HG02970 (cell line): ENCODE data around the gene NTN5.
"Not testable (repeated sequence)": the region's sequence is repeated elsewhere in the genome, so short reads cannot be mapped to it uniquely, and the experiment has no call there.

ENCODE experiments used
- ATAC-seq: cut with Tn5 transposase; IDR thresholded peaks from one replicate; pipeline ENCODE4 v1.9.1; 2021; ENCODE audit warnings: mild to moderate bottlenecking, moderate library complexity, moderate number of reproducible peaks; ENCODE audit not compliant: unreplicated experiment, low FRiP score

The NTN5 gene, protein sequence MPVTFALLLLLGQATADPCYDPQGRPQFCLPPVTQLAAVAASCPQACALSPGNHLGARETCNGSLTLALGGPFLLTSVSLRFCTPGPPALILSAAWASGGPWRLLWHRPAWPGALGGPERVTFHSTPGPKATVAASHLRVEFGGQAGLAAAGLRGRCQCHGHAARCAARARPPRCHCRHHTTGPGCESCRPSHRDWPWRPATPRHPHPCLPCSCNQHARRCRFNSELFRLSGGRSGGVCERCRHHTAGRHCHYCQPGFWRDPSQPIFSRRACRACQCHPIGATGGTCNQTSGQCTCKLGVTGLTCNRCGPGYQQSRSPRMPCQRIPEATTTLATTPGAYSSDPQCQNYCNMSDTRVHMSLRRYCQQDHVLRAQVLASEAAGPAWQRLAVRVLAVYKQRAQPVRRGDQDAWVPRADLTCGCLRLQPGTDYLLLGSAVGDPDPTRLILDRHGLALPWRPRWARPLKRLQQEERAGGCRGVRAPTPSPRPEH

GRCh38 chr19:48672994-48673393 is at the start of gene NTN5:
TSS of gene NTN5 (minus strand) at chr19:48673017. CDS start at chr19:48670986, 2,031 bp downstream.
- ATAC-seq: no peak

GRCh38 chr19:48722196-48722708 is 49.4 kb upstream of the NTN5 start:
- ATAC-seq: no peak

- peak; percentile 61 for ATAC-seq
Measured at GRCh38 chr19:48720613-48721296, 47.9 kb upstream of the NTN5 start.

GRCh38 chr19:48720251-48720612 is 47.4 kb upstream of the NTN5 start:
- no peak for ATAC-seq

GRCh38 chr19:48719263-48720171 is 46.7 kb upstream of the NTN5 start, which contains the start of gene MAMSTR:
TSS of gene MAMSTR (minus strand) at chr19:48719725. CDS start at chr19:48719031, 694 bp downstream.
- ATAC-seq: no peak

DNA sequence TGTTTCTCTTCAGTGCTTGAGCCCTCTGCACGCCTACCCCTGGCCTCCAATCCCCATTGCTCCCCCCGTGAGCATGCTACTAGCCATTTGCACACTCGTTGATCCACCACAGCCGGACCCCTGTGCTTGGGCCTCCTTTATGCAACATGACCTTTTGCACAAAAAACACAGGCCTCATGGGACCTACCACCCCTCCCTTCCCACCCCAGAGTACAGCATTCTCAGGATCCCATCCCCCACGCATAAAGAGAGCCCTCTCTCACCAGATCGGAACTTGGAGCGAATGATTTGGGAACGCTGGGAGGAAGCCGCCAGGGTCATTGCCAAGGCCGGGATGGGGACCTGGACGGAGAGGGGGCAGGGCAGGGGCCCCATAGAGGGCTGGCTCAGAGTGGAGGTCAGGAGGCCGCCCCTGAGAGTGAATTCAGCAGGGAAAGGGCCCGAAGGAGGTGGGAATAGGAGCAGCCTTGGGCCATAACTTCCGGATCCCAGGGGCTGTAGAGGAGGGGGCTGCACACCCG is 46.0 kb upstream of the NTN5 start:
- ATAC-seq: no peak

DNA sequence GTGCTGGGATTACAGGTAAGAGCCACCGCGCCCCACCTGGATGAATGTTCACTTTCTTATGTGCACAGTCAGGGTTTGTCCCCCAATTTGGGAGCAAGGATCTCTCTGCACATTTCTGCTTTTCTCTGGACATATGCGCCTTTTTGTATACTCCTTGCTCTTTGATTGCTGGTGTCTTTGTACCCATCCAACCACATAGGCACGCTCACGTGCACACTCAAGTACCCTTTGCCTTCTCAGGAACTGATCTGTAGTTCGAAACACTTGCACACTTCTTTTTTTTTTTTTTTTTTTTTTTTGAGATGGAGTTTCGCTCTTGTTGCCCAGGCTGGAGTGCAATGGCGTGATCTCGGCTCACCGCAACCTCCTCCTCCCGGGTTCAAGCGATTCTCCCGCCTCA is 45.3 kb upstream of the NTN5 start:
- ATAC-seq: not testable (repeated sequence)

- ATAC-seq: no peak
Measured at GRCh38 chr19:48716562-48717291, 43.9 kb upstream of the NTN5 start.

GRCh38 chr19:48715681-48716171 is 42.9 kb upstream of the NTN5 start:
- no peak for ATAC-seq

GRCh38 chr19:48714759-48715675 is 42.2 kb upstream of the NTN5 start:
- ATAC-seq: no peak

DNA sequence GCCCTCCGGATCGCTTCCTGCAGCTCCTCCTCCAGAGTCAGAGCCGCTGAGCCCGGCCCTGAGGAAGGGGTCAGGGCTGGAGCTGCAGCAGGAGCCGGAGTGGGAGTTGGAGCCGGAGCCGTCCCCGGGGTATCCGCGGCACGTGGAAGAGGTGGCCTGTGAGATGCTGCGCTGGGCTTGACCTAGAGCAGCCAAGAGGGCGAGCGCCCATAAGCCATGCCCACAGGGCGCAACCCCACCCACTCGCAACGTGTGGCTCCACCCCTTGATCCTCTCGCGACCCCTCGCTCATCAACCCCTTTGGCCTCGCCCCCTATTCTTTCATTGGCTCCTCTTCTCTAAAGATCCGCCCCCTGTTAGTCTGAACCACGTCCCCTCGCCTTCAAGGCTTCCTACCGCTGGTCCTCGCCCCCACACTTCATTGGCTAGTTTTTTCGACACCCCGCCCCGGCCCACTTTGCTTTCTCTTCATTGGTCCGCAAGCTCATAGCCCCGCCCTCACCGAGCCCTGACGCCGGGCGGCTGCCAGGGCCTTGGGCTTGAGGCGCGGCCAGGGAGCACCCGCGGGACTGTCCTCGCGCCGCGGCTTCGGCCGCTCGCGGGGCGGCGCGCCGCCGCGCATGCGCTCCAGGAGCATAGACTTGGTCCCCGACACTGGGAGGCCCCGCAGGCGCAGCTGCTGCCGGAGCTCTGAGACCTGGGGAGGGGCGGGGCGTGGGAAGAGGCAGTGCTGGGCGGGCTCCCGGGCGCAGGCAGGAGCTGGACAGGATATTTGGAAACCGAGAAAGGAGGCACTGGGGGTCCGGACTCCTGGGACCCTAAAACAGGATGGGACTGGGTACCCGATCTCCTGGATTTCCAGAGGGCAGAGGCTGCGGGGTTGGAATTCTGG is 41.3 kb upstream of the NTN5 start:
- peak; percentile 93 for ATAC-seq

- no peak for ATAC-seq
Measured at GRCh38 chr19:48713041-48713863, 40.4 kb upstream of the NTN5 start.

DNA sequence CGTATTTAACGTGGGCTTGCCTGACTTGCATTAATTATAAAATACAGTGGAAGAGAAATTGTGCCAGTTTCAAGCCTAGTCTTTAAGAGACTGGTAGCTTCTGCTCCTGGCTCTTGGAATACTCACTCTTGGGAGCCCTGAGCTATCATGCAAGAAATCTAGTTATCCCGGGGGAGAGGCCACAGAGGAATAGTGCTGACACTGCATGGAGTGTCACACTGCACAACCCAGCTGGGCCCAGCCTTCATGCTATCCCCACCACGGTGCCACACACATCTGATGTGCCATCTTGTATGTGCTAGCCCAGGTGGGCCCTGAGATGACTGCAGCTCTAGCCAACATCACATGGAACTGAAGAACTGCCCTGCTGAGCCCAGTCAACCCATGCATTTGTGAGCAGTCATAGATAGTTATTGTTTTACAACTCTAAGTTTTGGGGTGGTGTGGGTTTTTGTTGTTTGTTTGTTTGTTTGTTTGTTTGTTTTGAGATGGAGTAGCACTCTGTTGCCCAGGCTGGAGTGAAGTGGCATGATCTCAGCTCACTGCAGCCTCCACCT is 38.4 kb upstream of the NTN5 start:
- ATAC-seq: no peak

- ATAC-seq: no peak
Measured at GRCh38 chr19:48708471-48708870, 35.7 kb upstream of the NTN5 start.

GRCh38 chr19:48705431-48705830 is 32.6 kb upstream of the NTN5 start:
- ATAC-seq: no peak

- ATAC-seq: no peak
Measured at GRCh38 chr19:48703316-48703715, 30.5 kb upstream of the NTN5 start.
